Kidney tubule cell (primary cell): ENCODE results near the gene TFF3.
A peak's percentile ranks its signal among the peaks of the same experiment; 100 is the strongest.

Source experiments
- DNase-seq: peaks from one replicate; pipeline ENCODE4 v3.0.0-alpha.2; 2018; ENCODE audit warnings: low spot score

The TFF3 gene

GRCh38 chr21:42266971-42267556 lies 48.1 kb downstream of the TFF3 start:
- no peak for DNase-seq

DNA sequence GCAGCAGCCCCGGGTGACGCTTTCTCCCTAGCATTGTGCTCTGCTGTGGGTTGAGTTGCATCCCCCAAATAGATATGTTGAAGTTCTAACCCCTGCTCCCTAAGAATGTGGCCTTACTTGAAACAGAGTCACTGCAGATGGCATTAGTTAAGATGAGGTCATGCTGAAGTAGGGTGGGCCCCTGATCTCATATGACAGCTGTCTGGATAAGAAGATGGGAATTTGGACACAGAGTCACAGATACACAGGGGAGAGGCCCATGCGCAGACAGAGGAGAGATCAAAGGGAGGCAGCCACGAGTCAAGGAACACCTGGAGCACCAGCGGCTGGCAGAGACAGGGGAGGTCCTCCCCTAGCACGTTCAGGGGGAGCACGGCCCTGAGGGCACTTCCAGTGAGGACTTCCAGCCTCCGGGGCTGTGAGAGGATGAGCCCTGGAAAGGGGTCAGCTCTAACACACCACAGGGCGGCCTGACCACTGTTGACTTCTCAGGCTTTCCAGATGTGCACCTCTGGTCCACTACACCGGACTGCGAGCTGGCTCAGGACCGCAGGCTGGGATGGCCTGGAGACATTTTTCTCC lies 49.9 kb downstream of the TFF3 start:
- DNase-seq = no peak

DNA sequence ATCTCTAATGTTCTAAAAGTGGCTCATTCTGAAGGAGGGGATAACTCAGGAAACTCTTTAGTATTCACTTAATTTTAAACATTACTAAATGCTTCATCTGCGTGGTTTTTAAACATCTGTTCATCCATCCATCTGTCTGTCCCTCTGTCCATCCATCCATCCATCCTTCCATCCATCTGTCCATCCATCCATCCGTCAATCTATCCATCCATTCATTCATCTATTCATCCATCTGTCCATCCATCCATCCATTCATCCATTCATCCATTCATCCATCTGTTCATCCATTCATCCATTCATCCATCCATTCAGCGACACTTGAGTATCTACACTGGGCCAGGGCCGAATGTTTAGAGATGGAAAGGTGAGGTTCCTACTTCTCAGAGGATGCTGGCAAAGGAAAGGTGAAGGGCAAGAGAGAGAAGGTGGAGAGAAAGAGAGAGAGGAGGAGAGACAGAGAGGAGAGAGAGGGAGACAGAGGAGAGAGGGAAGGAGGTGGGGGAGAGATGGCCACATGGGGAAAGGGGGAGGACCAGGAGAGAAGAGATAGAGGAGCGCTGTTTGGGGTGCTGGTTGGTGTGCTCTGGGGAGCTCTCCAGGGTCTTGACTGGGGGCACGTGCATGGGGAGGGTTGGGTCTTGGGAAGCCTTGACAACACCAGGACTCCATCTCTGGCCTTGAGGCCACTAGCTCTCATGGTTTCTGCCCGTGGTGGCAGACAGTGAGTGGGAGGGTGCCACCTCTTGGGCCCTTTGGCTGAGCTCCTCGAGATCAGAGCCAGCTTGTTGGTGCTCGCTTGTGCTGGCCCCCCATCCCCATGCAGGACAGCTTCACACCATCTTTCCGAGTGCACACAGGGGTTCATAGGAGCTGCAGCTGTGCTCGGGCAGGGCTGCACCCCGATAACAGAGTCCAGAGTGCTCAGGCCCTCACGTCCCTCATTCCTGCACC lies 50.7 kb downstream of the TFF3 start:
- DNase-seq = no peak

- no peak for DNase-seq
Measured at GRCh38 chr21:42263591-42264131, 51.5 kb downstream of the TFF3 start.

DNA sequence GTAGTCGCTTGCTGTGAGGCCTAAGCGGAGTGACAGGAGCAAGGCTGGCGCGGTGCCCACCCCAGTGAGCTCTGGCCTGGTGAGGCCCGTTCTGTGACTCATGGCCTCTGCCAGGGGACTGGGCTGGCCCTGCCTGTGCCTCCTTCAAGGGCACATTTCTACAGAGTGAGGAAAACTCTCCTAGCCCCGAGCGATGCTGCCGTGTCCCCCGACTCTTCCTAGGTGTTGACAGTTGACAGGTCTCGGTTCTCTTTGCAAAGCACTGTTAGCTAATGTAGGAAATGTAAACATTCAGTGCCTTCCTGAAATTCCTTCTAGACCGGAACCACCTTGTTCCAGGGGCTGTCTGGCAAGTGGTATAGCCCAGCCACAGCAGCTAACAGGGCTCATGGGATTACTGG lies 52.4 kb downstream of the TFF3 start:
- peak; percentile 65 for DNase-seq

DNA sequence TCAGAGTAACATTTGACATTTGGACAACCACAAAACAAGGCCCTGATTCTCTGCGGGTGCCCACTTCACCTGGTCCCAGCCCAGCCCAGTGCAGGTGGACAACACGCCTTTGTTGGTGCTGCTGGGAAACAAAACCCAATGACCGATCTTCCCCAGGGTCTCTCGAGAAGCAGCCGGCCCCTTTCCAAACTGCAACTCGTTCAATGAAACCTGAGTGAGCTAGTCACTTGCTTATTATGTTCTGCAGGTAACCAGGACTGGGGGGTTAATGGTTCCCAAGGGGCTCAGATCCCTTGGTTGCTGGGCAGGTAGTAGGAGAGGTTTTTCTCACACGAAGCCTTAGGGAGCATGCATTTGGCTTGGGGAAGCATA lies 53.4 kb downstream of the TFF3 start:
- no peak for DNase-seq
